Bronchial epithelial cell (primary cell): ENCODE results near the gene POLH. TPM values are rescaled to one million over a fixed set of nuclear protein-coding genes. Genes with fewer than 3 reads are reported as not detected.
"Not testable (repeated sequence)": the region's sequence is repeated elsewhere in the genome, so short reads cannot be mapped to it uniquely, and the experiment has no call there.

Source experiments
- DNase-seq: peaks from one replicate; pipeline ENCODE4 v3.0.0-alpha.2; 2010; ENCODE audit warnings: low read depth
- FAIRE-seq: peaks from 2 replicates; lab custom pipeline; 2011; peaks lifted over from hg19 to GRCh38; lab: Jason Lieb, UNC
- H3K27me3 ChIP-seq: 2 replicates; pipeline ENCODE4 v1.5.1; 2011; ENCODE audit warnings: low read length; ENCODE audit not compliant: control insufficient read depth, insufficient read depth
- H3K36me3 ChIP-seq: 2 replicates; pipeline ENCODE4 v1.5.1; 2011; ENCODE audit warnings: low read length; ENCODE audit not compliant: control insufficient read depth, insufficient read depth
- H3K4me3 ChIP-seq: 2 replicates; pipeline ENCODE4 v1.5.1; 2011; ENCODE audit warnings: mild to moderate bottlenecking, low read depth, low read length, control low read depth
- total RNA-seq: library from RNA; depleted of rRNA; stranded (reverse); fragments of >200 nt; gene quantifications from 2 replicates; pipeline ENCODE4 v1.2.1, GENCODE V29; 2014
- TF ChIP-seq, protein P1 (sequence below): IDR thresholded peaks from 2 replicates; pipeline ENCODE4 v1.5.1; 2011; ENCODE audit warnings: mild to moderate bottlenecking, moderate library complexity, low read length, control low read depth, inconsistent platforms; ENCODE audit not compliant: insufficient read depth, severe bottlenecking

Gene POLH
- total RNA-seq, 1 donor from 2014 or later = 17.4 TPM

GRCh38 chr6:43648248-43648647 lies 72.3 kb downstream of the POLH start:
- no peak for DNase-seq
- TF ChIP-seq, protein P1, sequence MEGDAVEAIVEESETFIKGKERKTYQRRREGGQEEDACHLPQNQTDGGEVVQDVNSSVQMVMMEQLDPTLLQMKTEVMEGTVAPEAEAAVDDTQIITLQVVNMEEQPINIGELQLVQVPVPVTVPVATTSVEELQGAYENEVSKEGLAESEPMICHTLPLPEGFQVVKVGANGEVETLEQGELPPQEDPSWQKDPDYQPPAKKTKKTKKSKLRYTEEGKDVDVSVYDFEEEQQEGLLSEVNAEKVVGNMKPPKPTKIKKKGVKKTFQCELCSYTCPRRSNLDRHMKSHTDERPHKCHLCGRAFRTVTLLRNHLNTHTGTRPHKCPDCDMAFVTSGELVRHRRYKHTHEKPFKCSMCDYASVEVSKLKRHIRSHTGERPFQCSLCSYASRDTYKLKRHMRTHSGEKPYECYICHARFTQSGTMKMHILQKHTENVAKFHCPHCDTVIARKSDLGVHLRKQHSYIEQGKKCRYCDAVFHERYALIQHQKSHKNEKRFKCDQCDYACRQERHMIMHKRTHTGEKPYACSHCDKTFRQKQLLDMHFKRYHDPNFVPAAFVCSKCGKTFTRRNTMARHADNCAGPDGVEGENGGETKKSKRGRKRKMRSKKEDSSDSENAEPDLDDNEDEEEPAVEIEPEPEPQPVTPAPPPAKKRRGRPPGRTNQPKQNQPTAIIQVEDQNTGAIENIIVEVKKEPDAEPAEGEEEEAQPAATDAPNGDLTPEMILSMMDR = no peak
- no peak for FAIRE-seq

DNA sequence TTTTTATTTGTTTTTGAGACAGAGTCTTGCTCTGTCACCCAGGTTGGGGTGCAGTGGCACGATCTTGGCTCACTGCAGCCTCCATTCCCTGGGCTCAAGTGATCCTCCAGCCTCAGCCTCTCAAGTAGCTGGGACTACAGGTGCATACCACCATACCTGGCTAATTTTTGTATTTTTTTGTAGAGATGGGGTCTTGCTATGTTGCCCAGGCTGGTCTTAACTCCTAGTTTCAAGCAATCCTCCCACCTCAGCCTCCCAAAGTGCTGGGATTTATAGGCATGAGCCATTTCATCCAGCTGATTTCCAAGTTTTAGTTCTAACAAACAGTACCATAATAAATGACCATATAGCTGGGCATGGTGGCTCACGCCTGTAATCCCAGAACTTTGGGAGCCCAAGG lies 76.8 kb downstream of the POLH start:
- DNase-seq, H3K36me3 ChIP-seq, H3K27me3 ChIP-seq, FAIRE-seq, H3K4me3 ChIP-seq: not testable (repeated sequence)

More at GRCh38 chr6:43648248-43648647, 72.3 kb downstream of the POLH start:
- no peak overlapping the region for H3K4me3 ChIP-seq
- no peaks in the 10 kb centered on the region for H3K27me3 ChIP-seq
- H3K36me3 ChIP-seq = no peaks in the 10 kb centered on the region

GRCh38 chr6:43657221-43657802 lies 81.3 kb downstream of the POLH start:
- H3K4me3 ChIP-seq = no peak overlapping the region
- TF ChIP-seq, protein P1 = no peak
- DNase-seq = no peak
- FAIRE-seq = no peak
- no peaks in the 10 kb centered on the region for H3K36me3 ChIP-seq
- H3K27me3 ChIP-seq = no peaks in the 10 kb centered on the region

GRCh38 chr6:43658161-43658560 lies 82.2 kb downstream of the POLH start:
- DNase-seq (no peak), FAIRE-seq (no peak)
- no peaks in the 10 kb centered on the region for H3K27me3 ChIP-seq

DNA sequence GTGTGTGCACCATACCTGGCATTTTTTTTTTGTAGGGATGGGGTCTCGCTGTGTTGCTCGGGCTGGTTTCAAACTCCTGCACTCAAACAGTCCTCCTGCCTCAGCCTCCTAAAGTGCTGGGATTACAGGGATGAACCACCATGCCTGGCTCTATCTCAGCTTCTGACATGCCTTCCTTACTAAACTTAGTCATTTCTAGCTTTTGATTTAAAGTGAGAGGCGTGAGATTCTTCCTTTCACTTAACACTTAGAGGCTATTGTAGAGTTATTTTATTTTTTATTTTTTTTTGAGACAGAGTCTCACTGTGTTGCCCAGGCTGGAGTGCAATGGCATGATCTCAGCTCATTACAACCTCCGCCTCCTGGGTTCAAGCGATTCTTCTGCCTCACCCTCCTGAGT lies 87.0 kb downstream of the POLH start:
- not testable (repeated sequence) for H3K4me3 ChIP-seq, FAIRE-seq, H3K27me3 ChIP-seq, H3K36me3 ChIP-seq, DNase-seq

More at GRCh38 chr6:43658161-43658560, 82.2 kb downstream of the POLH start:
- no peak overlapping the region for H3K4me3 ChIP-seq
- TF ChIP-seq, protein P1 = no peak
- no peaks in the 10 kb centered on the region for H3K36me3 ChIP-seq

Other genes with a start within 250 kb of the POLH start
- 1.8 and 2.1 TPM in 2 replicates for gene ZNF318, start 206.5 kb upstream of the POLH start, total RNA-seq
- gene ABCC10, start 148.6 kb upstream of the POLH start, total RNA-seq = 9.7 and 11.0 TPM in 2 replicates
- gene DLK2, start 120.6 kb upstream of the POLH start, total RNA-seq = 4.1 and 8.2 TPM in 2 replicates
- 6.1 and 6.6 TPM in 2 replicates for gene TJAP1, start 98.6 kb upstream of the POLH start, total RNA-seq
- 0.13 and 0.26 TPM in 2 replicates for gene LRRC73, start 65.8 kb upstream of the POLH start, total RNA-seq
- 62.3 and 83.2 TPM in 2 replicates for gene YIPF3, start 59.3 kb upstream of the POLH start, total RNA-seq
- 25.5 and 38.2 TPM in 2 replicates for gene POLR1C, start 59.1 kb upstream of the POLH start, total RNA-seq
- gene XPO5, start 147 bp upstream of the POLH start, total RNA-seq = 35.8 and 43.1 TPM in 2 replicates
- gene GTPBP2, start 53.1 kb downstream of the POLH start, total RNA-seq = 176 and 273 TPM in 2 replicates
- gene MAD2L1BP, start 59.7 kb downstream of the POLH start, total RNA-seq = 21.5 and 27.9 TPM in 2 replicates
- under 0.01 and 0.13 TPM in 2 replicates for gene RSPH9, start 68.9 kb downstream of the POLH start, total RNA-seq
- gene MRPS18A, start 111.6 kb downstream of the POLH start, total RNA-seq = 79.5 and 94.3 TPM in 2 replicates
- gene VEGFA, start 194.0 kb downstream of the POLH start, total RNA-seq = 391 and 496 TPM in 2 replicates